Tibial artery (tissue), 4 donors: ENCODE data around the gene EXD2.
"Not testable (repeated sequence)": the region's sequence is repeated elsewhere in the genome, so short reads cannot be mapped to it uniquely, and the experiment has no call there.

Source experiments
- DNase-seq, 2 donors: peaks; one replicate each; pipeline ENCODE4 v3.0.0-alpha.2; 2019
- H3K27ac ChIP-seq, 2 donors: fragments of 200-600 bp; sonication (generic) in 1 of 2; 1 replicate in 1 of 2; 2 replicates in 1 of 2; pipeline ENCODE4 v1.5.1; 2018 to 2019; ENCODE audit warnings: mild to moderate bottlenecking in 1 of 2
- H3K27me3 ChIP-seq, 2 donors: fragments of 200-600 bp; sonication (generic) in 1 of 2; one replicate each; pipeline versions ENCODE4 v1.5.1 to v1.6.0; 2016 to 2019
- H3K36me3 ChIP-seq, 3 donors: fragments of 200-600 bp; sonication (generic) in 2 of 3; one replicate each; pipeline ENCODE4 v1.5.1; 2016 to 2019; ENCODE audit warnings: mild to moderate bottlenecking in 2 of 3
- H3K4me1 ChIP-seq, 4 donors: fragments of 200-600 bp; sonication (generic) in 2 of 4; 1 replicate in 3 of 4; 2 replicates in 1 of 4; pipeline ENCODE4 v1.5.1; 2016 to 2019
- H3K4me3 ChIP-seq, 2 donors: fragments of 200-600 bp; sonication (generic) in 1 of 2; 1 replicate in 1 of 2; 2 replicates in 1 of 2; pipeline ENCODE4 v1.5.1; 2018 to 2019; ENCODE audit warnings: mild to moderate bottlenecking in 2 of 2
- H3K9me3 ChIP-seq, 3 donors: fragments of 200-600 bp; sonication (generic) in 1 of 3; one replicate each; pipeline ENCODE4 v1.5.1; 2016 to 2019
- CTCF ChIP-seq, 2 experiments: fragments of 200-600 bp in 1 of 2; fragments of 450-650 bp in 1 of 2; IDR thresholded peaks; one replicate each; pipeline ENCODE4 v1.5.1; 2017 to 2019; ENCODE audit warnings: antibody characterized with exemption in 2 of 2, mild to moderate bottlenecking in 1 of 2, moderate library complexity in 1 of 2
- intact Hi-C: fragments of 100-400 bp; cut with DNase I; formaldehyde crosslinking; loops from one replicate; pipeline ENCODE4 v1.15.0; 2023; ENCODE audit warnings: low total_unique reads

EXD2 gene

GRCh38 chr14:69270097-69270496 lies 78.8 kb downstream of the EXD2 start:
- no peak overlapping the region for H3K4me3 ChIP-seq
- no peaks in the 10 kb centered on the region for H3K36me3 ChIP-seq
- intact Hi-C loops, result no loop called here

DNA sequence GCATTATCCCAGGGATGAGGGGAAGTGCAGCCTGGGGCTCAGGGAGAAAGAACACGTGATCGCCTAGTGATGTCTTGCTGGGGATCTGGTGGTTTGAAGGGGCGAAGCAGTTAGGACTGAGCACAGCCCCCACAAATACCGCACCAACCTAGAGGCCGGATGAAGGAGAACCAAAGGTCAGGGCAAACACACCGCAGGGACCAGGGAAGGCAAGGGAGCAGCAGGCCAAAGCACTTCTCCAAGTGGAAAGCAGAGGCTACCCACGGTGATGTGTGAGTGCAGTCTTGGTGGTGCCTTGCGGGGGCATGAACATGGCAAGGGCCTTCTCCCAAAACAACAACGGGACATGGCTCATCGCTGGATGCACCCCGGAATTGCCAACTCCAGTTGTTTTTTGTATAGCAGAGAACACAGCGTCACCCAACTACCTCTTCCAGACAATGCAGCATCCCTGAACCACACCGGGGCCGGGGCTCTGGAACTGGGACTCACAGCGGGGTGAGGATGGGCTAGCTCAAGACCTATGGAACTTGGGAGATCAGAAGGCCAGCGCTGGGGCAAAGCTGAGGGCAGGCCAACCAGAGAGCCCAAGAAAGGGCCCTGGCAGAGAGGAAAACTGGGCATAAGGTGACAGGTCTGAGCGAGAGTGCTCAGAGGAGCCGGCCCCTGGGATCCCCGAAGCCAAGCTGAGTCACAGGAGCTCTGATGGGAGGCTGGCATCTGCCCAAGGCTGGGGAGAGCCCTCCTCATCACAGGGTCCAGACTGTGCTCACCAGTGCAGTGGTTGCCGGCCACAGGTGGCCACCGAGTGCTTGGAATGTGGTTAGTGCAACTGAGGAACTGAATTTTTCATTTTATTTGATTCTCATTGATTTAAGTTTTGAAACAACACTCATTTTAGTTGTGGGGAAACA lies 79.8 kb downstream of the EXD2 start:
- H3K9me3 ChIP-seq, result no peaks in the 10 kb centered on the region
- DNase-seq, result peak in 1 of 2 donors; percentile 61
- TF ChIP-seq CTCF (IDR thresholded peaks at IDR 0.05), result no peak
- peaks cover 0 to 18% (median 2%) of the 10 kb centered on the region in 4 donors for H3K4me1 ChIP-seq
- intact Hi-C loops, result no loop called here
- H3K36me3 ChIP-seq, result no peaks in the 10 kb centered on the region
- no peaks in the 10 kb centered on the region for H3K27me3 ChIP-seq
- H3K27ac ChIP-seq, result no peak overlapping the region
- no peak overlapping the region for H3K4me3 ChIP-seq

More at GRCh38 chr14:69270097-69270496, 78.8 kb downstream of the EXD2 start:
- no peak for TF ChIP-seq CTCF (IDR thresholded peaks at IDR 0.05)
- Histone ChIP-seq H3K4me1 (peaks cover 0 to 18% (median 2%) of the 10 kb centered on the region in 4 donors), H3K27ac (no peak overlapping the region), H3K9me3 (no peaks in the 10 kb centered on the region), H3K27me3 (no peaks in the 10 kb centered on the region)
- DNase-seq, result peak in 1 of 2 donors; percentile 57

DNA sequence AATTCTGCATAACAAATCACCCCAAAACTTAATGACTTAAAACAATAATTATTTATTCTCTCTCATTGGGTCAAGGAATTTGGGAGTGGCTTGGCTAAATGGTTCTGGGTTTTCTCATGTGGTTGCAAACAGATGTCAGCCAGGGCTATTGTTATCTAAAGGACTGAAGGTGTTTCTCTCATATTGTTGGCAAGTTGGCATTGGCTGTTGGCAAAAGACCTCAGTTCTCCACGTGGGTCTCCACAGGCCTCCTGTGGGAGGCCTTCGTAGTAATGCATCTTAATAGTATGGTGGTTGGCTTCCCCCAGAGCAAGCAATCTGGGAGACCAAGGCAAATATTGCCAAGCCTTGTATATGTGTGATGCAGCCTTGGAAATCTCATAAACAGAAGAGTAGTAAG lies 83.0 kb downstream of the EXD2 start:
- Histone ChIP-seq H3K36me3 (no peaks in the 10 kb centered on the region), H3K4me3 (no peak overlapping the region), H3K27me3 (no peaks in the 10 kb centered on the region), H3K27ac (no peak overlapping the region), H3K9me3 (no peaks in the 10 kb centered on the region), H3K4me1 (no peaks in the 10 kb centered on the region)
- intact Hi-C loops, result no loop called here
- peak in 1 of 2 donors; percentile 7 for DNase-seq
- TF ChIP-seq CTCF (IDR thresholded peaks at IDR 0.05), result no peak

GRCh38 chr14:69275331-69275730 lies 84.0 kb downstream of the EXD2 start:
- no peak for DNase-seq
- no peaks in the 10 kb centered on the region for H3K4me1 ChIP-seq
- no peaks in the 10 kb centered on the region for H3K36me3 ChIP-seq
- H3K9me3 ChIP-seq, result no peaks in the 10 kb centered on the region
- TF ChIP-seq CTCF (IDR thresholded peaks at IDR 0.05), result no peak
- intact Hi-C loops, result no loop called here
- H3K27me3 ChIP-seq, result no peaks in the 10 kb centered on the region
- no peak overlapping the region for H3K4me3 ChIP-seq
- H3K27ac ChIP-seq, result no peak overlapping the region

DNA sequence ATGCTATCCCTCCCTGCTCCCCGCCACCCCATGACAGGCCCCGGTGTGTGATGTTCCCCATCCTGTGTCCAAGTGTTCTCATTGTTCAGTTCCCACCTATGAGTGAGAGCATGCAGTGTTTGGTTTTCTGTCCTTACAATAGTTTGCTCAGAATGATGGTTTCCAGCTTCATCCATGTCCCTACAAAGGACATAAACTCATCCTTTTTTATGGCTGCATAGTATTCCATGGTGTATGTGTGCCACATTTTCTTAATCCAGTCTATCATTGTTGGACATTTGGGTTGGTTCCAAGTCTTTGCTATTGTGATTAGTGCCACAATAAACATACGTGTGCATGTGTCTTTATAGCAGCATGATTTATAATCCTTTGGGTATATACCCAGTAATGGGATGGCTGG lies 86.1 kb downstream of the EXD2 start:
- not testable (repeated sequence) for DNase-seq

DNA sequence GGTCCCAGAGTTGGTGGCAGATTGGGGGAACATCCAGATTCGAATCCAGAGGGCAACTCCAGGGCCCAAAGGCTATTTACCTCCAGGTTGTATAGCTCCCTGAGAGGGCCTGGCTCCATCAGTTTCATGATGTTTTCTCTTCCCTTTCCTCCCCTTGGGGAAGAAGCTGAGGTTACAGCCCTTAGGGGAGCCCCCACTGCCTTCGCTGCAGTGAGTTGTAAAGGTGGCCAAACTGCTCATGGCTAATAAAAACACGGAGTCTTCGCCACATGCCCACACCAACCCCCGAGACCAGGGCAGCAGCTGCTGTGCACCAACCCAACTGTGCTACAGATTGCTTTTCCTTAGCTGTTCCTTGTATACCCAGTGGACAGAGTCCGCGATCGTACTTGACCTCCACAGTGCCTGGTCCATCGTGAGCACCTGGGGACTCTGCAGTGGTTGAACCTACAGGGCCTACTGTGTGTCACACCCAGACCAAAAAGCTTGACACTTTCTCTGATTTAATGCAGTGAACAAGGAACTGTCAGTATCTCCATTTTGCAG lies 89.5 kb downstream of the EXD2 start:
- intact Hi-C loops, result no loop called here
- peak in 1 of 2 donors; percentile 51 for DNase-seq
- Histone ChIP-seq H3K4me1 (no peaks in the 10 kb centered on the region), H3K27ac (no peak overlapping the region), H3K27me3 (no peaks in the 10 kb centered on the region), H3K9me3 (no peaks in the 10 kb centered on the region), H3K36me3 (no peaks in the 10 kb centered on the region), H3K4me3 (no peak overlapping the region)
- no peak for TF ChIP-seq CTCF (IDR thresholded peaks at IDR 0.05)

More for the DNA sequence above, 86.1 kb downstream of the EXD2 start:
- intact Hi-C loops, H3K4me3 ChIP-seq, H3K36me3 ChIP-seq, H3K27me3 ChIP-seq, H3K9me3 ChIP-seq, H3K4me1 ChIP-seq, H3K27ac ChIP-seq: not testable (repeated sequence)
